NCI-H187 (cell line): ENCODE measurements around the gene KLHL11.
"Not testable (repeated sequence)": the region's sequence is repeated elsewhere in the genome, so short reads cannot be mapped to it uniquely, and the experiment has no call there.

Source experiments
- DNase-seq, 2 experiments: peaks; one replicate each; lab custom pipeline; 2025; lab: John Stamatoyannopoulos, UW

KLHL11 gene

GRCh38 chr17:41837761-41838538, 27.3 kb downstream of the KLHL11 start, which contains the start of gene KLHL10:
Gene KLHL10, plus strand, starts transcription at chr17:41837825. Its CDS starts 108 bp downstream, at chr17:41837933.
- no peak for DNase-seq

DNA sequence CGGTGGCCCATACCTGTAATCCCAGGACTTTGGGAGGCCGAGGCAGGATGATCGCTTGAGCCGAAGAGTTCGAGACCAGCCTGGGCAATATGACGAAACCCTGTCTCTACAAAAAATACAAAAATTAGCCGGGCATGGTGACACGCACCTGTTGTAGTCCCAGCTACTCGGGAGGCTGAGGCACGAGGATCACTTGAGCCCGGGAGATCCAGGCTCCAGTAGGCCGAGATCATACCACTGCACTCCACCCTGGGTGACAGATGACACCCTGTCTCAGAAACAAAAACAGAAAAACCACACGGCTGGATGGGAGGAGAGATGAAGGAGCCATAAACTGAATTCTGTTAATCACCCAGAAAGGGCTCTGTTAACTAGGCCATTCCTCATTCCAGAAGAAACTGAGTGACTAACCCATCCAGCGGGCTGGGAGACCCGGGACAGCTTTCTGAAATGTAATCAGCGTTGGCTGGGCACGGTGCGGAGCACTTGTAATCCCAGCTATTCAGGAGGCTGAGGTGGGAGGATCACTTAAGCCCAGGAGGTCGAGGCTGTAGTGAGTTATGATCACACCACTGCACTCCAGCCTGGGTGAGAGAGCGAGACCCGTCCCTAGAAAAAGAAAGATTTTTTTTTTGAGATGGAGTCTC, 28.6 kb downstream of the KLHL11 start:
- DNase-seq: no peak

DNA sequence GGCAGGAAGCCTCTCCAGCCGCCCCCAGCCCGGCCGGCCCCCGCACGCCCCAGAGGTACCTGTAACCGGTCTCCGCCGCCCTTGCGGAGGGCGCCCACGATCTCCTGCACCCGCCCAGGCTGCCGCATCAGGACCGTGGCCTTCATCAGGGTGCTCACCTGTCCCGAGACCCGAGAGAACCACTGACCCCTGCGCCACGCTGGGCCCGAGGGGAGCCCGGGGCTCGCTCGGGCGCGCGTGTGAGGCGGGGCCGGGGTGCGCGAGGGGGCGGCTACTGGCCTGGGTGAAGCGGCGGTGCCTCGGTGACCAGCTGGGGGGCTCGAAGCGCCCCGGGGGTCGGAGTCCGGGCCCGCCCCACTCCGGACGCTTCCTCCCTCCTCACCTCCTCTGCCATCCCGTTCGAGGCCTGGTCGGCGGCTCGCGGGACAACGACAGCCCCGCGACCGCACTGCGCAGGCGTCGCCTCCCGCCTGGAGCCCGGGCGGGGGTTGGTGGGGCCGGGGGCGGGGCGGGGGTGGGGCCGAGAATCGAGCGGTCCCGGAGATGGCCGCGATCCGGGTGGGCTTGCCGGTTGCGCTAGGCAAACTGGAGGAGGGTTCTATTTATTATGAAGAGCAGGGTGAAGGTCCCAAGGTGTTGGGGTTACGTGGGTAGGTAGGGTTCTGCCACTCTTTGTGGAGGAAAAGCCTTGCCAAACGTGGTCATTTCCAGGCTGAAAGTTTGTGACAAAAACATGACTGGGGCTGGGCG, 29.2 kb downstream of the KLHL11 start, which contains the start of gene NT5C3B:
Gene NT5C3B, minus strand, starts transcription at position 433 of the 750 bp plus-strand sequence. Its CDS starts 39 bp downstream, at position 394.
- DNase-seq: peak in 1 of 2 experiments; percentile 25

DNA sequence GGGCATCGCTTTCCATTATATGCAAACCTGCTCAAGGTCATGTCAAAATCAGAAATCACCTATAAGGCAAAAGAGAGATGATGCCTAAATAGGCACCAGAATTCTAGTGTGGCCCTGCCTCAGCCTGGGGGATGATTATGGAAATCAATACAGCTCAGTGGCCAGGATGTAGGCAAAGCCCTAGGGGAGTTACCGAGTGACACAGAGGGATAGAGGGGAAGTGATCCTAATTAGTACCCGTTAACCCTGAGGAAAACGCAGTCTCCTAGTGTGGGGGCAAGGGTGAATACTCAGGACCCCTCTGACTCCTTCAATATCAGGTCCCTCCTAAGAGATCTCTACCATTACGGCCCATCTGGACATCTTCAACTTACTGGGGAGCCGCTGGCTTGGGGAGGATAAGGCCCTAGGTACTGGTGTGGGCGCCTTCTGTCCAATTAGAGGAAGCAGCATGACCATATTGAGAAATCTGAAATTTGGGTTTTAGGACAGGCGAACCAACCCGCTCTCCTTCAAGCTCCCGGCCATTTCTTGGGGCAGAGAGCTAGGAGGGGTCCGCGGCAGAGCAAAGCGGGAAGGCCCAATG, 29.9 kb downstream of the KLHL11 start:
- no peak for DNase-seq

GRCh38 chr17:41829961-41830360, 35.3 kb downstream of the KLHL11 start:
- DNase-seq: not testable (repeated sequence)

DNA sequence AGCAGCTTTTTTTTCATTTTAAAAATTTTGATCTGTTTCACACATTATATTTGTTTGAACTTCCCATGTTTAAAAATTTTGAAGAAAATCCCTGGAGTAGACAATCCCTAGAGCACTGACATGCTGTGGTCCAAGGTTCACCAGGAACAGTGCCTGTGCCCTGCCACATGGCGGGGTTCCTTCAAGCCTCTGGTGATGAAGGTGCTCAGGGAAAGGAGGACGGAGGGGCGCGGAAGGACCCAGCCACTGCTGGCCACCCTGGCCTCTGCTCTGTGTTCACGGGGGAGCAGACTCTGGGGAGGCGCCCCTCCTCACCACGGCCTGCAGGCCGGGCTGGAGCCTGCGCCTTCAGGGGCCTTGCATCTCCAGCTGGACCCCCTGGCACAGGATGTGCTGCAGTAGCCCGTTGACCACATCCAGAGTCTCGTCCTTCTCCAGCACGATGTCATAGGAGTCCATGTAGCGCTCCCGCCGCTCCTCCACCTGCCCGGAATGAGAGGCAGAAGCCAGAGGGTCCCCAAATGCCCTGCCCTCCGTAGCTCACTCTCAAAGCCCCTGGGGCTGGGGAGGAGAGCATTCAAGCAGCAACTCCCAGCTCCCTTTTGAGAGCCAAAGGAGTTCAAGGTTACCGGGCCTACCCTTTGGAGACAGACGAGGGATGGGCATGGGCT, 39.9 kb downstream of the KLHL11 start:
- no peak for DNase-seq

DNA sequence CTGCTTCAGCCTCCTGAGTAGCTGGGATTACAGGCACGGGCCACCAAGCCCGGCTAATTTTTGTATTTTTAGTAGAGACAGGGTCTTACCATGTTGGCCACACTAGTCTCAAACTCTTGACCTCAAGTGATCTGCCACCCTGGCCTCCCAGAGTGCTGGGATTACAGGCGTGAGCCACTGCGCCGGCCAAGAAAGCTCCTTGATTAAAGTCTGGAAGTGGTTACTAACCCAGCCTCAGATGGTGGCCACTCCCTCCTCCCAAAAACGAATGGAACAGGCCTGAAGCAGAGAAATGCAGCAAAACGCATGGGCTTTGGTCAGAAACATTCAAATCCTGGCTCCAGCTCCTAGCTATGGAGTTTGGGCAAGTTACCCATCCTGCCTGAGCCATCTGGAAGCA, 41.1 kb downstream of the KLHL11 start:
- DNase-seq: no peak

- no peak for DNase-seq
These were observed 41.6 kb downstream of the KLHL11 start for GRCh38 chr17:41823580-41823979.

DNA sequence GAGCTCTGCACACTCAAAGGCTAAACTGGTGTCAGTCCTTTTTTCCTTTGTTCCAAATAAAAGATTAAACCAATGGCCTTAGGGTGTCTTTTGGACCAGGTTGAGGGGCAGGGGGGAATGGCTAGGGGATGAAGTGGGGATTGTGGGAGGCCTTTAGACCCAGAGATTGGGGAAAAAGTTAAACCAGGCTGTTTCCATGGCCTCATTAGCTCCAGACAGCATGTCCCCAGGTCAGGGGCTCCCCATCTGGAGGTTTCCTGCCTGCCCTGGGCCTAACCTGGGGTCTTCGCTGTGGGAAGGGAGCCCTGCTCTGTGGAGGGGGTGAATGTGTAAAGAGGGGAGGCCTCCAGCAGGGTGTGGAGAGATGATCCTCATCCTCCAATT, 42.1 kb downstream of the KLHL11 start:
- no peak for DNase-seq

GRCh38 chr17:41822216-41823140, 42.7 kb downstream of the KLHL11 start:
- no peak for DNase-seq

GRCh38 chr17:41821776-41822175, 43.4 kb downstream of the KLHL11 start:
- DNase-seq: no peak

GRCh38 chr17:41818024-41818423, 47.2 kb downstream of the KLHL11 start:
- DNase-seq: no peak

DNA sequence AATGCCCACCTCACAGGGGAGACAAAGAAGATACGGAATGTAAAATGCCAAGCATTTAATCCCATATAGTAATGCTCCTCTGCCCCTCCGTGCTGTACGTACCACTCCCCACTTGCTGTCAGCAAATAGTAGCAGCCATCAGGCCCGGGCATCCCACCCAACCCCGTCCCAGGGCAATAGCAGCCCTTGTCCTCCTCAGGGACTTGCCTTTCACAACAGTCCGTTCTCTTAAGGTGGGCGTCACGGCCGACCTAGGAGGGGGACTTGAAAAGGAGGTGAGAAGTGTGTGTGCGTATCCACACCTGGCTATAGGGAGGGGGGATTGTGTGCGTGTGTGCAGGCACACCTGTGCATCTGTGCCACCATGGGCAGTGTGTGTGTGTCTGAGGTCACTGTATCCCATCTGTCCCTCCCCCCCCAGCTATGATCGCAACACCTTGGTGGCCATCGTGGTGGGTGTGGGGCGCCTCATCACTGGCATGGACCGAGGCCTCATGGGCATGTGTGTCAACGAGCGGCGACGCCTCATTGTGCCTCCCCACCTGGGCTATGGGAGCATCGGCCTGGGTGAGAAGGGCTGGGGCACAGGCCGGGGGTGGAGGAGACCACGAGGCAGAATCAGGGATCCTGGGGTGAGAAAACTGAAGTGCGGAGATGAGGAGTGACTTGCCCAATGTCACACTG, 48.4 kb downstream of the KLHL11 start:
- no peak for DNase-seq

DNA sequence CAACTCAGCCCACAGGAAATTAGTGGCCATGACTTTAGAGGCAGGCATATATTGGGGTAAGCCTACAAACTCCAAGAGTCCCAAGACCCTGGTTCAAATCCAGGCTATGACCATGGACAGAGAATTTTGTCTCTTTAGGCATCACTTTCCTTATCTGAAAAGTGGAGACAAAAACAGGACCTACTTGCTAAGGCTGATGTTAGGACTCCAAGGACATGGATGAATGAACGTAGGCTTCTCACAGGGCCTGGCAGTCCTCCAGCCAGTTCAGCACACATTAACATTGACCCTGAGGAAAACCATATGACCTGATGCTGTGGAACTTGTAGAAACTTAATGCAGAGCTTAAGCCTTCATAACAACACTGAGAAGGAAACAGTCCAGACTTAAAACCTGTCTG, 51.0 kb downstream of the KLHL11 start:
- no peak for DNase-seq

DNA sequence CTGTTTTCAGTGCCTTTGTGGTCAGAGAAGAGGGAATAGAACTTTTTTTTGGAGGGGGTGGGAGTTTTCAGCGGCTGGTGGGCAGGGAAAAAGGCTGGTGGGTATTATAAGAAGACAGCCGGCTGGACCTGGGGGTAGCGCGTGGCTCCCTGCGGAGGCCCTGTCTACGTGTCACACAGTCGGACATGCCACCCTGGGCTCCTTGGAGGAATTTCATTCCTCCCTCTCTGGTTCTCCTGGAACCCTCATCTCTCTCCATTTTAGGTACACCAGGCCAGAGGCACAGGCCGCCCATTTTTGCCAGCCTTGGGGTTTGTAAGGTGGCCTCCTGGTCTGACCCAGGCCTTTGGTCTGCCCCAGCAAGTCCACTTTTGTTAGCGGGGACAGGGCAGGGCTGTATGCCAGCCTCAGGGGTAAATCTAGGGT, 51.5 kb downstream of the KLHL11 start:
- no peak for DNase-seq

DNA sequence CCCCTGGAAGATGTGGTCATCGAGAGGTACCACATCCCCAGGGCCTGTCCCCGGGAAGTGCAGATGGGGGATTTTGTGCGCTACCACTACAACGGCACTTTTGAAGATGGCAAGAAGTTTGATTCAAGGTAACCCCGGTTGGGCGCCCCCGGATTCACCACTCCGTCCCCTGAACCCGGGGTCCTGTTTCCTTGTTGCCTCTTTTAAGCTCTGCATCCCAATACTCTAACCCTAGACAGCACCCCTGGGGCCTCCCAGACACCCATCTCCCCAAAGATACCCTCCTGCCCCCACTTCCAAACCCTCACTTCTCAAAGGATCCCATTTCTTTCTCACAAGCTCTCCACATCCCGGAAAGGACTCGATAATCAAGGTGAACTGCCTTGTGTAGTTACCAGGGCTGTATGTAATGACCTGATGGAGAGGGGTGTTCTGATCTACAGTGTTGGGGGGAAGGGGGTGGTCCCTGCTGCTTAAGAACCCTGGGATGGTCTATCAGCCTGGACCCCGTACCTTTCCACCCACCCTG, 52.0 kb downstream of the KLHL11 start:
- DNase-seq: no peak

GRCh38 chr17:41812381-41813151, 52.7 kb downstream of the KLHL11 start, which contains the start of gene FKBP10:
Gene FKBP10, plus strand, starts transcription at chr17:41813004. Its CDS starts 31 bp downstream, at chr17:41813035.
- peak; percentile 38 to 52 for DNase-seq

DNA sequence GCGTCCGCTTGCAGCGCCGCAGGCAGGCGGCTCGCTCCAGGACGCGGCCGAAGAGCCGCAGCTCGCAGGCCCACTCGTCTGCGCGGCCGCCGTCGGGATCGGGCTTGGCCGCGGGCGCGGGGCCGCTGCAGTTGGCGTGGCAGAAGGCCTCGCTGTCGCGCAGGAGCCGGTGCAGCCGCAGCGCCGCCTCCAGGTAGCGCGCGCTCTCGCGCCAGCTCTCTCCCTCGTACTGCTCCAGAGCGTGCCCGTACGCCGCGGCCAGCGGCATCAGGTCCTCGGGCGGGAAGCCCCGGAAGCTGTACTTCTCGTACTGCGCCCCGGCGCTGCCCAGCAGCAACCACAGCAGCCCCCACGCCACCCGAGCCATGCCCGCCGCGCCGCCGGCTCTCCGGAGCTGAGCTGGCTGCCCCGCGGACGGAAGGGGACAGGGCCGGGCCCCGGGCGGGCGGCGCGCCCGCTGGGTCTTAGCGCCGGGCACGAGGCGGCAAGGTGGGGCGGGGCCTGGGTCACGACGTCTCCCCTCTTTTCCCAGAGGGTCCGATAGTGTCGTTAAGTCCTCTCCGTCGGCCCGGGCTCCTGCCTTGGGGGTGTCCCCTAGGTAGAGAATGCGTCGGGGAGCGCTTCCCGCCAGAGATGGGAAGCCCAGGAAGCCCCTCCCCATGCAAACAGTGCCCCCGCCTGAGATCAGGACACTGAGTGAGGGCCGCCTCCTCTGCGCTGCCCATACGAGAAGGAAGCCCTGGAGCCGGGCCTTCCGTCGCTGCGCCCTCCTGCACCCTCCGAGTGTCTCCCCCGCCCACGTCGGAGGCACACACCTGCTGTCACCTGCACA, 53.5 kb downstream of the KLHL11 start, which contains the start of gene P3H4:
Gene P3H4, minus strand, starts transcription at position 401 of the 832 bp plus-strand sequence. Its CDS starts 34 bp downstream, at position 367.
- DNase-seq: peak; percentile 52 to 56
